H1 (cell line): ENCODE data around the gene PES1.

Source experiments
- EGR1 ChIP-seq: IDR thresholded peaks from 2 replicates; pipeline ENCODE4 v1.6.1; 2011; ENCODE audit warnings: low read depth, low read length, borderline replicate concordance
- TF ChIP-seq, protein P1 (sequence below), 3 experiments: IDR thresholded peaks; 1 replicate in 2 of 3; 2 replicates in 1 of 3; pipeline versions ENCODE4 v1.5.1 to v1.6.1; 2011; ENCODE audit warnings: low read length in 3 of 3, mild to moderate bottlenecking in 3 of 3, inconsistent platforms in 2 of 3, low read depth in 1 of 3, moderate library complexity in 1 of 3; ENCODE audit not compliant: insufficient read depth in 1 of 3; ENCODE audit errors: control extremely low read depth in 1 of 3
- TF ChIP-seq, protein P2 (sequence below): IDR thresholded peaks from 2 replicates; pipeline ENCODE4 v1.6.1; 2012; ENCODE audit warnings: low read length, inconsistent platforms

DNA sequence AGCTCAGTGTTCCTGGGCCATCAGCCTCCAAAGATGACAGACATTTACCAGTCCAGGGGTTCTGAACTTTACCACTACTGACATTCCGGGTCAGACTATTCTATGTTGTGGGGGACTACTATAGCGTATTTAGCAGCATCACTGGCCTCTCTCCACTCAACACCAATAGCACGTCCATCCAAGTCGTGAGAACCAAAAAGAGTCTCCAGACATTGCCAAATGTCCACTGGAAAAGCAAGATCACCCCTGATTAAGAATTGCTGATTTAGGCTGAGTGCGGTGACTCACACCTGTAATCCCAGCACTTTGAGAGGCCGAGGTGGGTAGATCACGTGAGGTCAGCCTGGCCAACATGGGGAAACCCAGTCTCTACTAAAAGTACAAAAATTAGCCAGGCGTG is 5.3 kb downstream of the PES1 start:
- no peak for TF ChIP-seq EGR1
- TF ChIP-seq, protein P1, sequence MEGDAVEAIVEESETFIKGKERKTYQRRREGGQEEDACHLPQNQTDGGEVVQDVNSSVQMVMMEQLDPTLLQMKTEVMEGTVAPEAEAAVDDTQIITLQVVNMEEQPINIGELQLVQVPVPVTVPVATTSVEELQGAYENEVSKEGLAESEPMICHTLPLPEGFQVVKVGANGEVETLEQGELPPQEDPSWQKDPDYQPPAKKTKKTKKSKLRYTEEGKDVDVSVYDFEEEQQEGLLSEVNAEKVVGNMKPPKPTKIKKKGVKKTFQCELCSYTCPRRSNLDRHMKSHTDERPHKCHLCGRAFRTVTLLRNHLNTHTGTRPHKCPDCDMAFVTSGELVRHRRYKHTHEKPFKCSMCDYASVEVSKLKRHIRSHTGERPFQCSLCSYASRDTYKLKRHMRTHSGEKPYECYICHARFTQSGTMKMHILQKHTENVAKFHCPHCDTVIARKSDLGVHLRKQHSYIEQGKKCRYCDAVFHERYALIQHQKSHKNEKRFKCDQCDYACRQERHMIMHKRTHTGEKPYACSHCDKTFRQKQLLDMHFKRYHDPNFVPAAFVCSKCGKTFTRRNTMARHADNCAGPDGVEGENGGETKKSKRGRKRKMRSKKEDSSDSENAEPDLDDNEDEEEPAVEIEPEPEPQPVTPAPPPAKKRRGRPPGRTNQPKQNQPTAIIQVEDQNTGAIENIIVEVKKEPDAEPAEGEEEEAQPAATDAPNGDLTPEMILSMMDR (IDR thresholded peaks at IDR 0.05; ENCODE audit: control extremely low read depth in 1 of 3, insufficient read depth in 1 of 3, low read depth in 1 of 3, low read length in 3 of 3) = no peak
- TF ChIP-seq, protein P2, sequence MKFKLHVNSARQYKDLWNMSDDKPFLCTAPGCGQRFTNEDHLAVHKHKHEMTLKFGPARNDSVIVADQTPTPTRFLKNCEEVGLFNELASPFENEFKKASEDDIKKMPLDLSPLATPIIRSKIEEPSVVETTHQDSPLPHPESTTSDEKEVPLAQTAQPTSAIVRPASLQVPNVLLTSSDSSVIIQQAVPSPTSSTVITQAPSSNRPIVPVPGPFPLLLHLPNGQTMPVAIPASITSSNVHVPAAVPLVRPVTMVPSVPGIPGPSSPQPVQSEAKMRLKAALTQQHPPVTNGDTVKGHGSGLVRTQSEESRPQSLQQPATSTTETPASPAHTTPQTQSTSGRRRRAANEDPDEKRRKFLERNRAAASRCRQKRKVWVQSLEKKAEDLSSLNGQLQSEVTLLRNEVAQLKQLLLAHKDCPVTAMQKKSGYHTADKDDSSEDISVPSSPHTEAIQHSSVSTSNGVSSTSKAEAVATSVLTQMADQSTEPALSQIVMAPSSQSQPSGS = no peak
